ENCODE data around the gene SORCS3.

DNA sequence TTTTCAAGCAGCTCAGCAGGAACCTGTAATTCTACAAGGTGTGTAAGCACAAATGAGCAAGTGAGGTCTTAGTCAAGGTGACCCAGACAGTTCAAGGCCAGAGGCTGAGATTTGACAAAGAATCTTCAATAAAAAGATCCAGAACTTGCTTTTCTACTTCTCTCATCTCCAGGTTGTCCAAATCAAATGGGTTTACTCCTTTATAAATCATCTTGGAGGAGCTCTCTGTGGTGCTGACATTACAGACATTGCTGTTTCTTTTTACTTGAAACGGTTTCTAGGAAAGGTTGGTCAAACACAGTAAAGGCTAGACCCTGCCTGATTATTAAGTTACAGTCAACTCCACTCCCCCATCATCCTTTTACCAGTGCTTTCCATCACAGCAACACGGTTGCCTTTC is 504.6 kb downstream of the SORCS3 start:
- TF ChIP-seq POLR2A (IDR thresholded peaks at IDR 0.05; ENCODE audit: low read depth, low read length) (no peak), EZH2 (IDR thresholded peaks at IDR 0.05; ENCODE audit: borderline replicate concordance, control insufficient read depth, low read depth, low read length) (no peak), MYC (IDR thresholded peaks at IDR 0.05; ENCODE audit: insufficient read depth, insufficient read length, insufficient replicate concordance, low read length, severe bottlenecking) (no peak), CEBPB (IDR thresholded peaks at IDR 0.05; ENCODE audit: borderline replicate concordance in 1 of 2, low read depth in 2 of 2, low read length in 2 of 2) (no peak), CBFB (IDR thresholded peaks at IDR 0.05; ENCODE audit: low read depth) (no peak), NFYB (IDR thresholded peaks at IDR 0.05; ENCODE audit: insufficient read depth, low read depth, low read length) (no peak), FOXK2 (IDR thresholded peaks at IDR 0.05) (no peak), KDM1A (IDR thresholded peaks at IDR 0.05; ENCODE audit: borderline replicate concordance) (no peak), TAF1 (IDR thresholded peaks at IDR 0.05; ENCODE audit: borderline replicate concordance, low read depth, low read length) (no peak), MTA3 (IDR thresholded peaks at IDR 0.05; ENCODE audit: borderline replicate concordance, low read length) (no peak), SP1 (IDR thresholded peaks at IDR 0.05; ENCODE audit: low read depth, low read length) (no peak)
- TF ChIP-seq, protein P1, sequence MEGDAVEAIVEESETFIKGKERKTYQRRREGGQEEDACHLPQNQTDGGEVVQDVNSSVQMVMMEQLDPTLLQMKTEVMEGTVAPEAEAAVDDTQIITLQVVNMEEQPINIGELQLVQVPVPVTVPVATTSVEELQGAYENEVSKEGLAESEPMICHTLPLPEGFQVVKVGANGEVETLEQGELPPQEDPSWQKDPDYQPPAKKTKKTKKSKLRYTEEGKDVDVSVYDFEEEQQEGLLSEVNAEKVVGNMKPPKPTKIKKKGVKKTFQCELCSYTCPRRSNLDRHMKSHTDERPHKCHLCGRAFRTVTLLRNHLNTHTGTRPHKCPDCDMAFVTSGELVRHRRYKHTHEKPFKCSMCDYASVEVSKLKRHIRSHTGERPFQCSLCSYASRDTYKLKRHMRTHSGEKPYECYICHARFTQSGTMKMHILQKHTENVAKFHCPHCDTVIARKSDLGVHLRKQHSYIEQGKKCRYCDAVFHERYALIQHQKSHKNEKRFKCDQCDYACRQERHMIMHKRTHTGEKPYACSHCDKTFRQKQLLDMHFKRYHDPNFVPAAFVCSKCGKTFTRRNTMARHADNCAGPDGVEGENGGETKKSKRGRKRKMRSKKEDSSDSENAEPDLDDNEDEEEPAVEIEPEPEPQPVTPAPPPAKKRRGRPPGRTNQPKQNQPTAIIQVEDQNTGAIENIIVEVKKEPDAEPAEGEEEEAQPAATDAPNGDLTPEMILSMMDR (IDR thresholded peaks at IDR 0.05 in 2 of 3, conservative IDR thresholded peaks at IDR 0.05 in 1 of 3; ENCODE audit: control insufficient read depth in 2 of 3, extremely low read depth in 1 of 3, insufficient read depth in 1 of 3, low read depth in 3 of 3, low read length in 3 of 3), result no peak

Data from GM12878 (cell line).